Uterus (tissue), 2 donors: ENCODE measurements around the gene CCDC169.

Experiments
- POLR2A ChIP-seq, 2 donors: fragments of 450-650 bp; IDR thresholded peaks; one replicate each; pipeline ENCODE4 v1.6.1; 2016; ENCODE audit warnings: antibody characterized with exemption in 2 of 2, mild to moderate bottlenecking in 1 of 2, moderate library complexity in 1 of 2
- TF ChIP-seq, protein P1 (sequence below), 4 experiments: fragments of 200-600 bp in 2 of 4; fragments of 450-650 bp in 2 of 4; sonication (generic) in 2 of 4; IDR thresholded peaks; one replicate each; pipeline ENCODE4 v1.5.1; 2016 to 2019; ENCODE audit warnings: antibody characterized with exemption in 4 of 4, mild to moderate bottlenecking in 2 of 4, moderate library complexity in 1 of 4

DNA sequence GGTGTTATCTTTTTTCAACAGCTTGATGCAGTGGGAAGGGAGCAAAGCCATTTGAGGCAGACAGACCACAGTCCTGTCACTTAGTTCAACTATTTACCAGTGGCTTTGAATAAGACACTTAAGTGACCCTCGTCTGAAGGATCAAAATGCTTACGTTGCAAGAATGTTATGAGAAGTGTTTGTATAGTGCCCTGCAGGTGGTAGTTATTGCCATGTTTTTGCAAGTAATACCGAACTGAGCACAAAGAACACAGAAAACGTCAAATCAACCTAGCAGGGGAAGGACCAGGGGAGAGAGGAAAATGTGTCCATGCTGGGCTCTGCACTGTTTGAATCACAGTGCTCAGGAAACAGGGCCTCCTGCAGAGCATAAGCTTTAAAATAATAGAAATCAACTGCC is 86.0 kb downstream of the CCDC169 start:
- TF ChIP-seq, protein P1, sequence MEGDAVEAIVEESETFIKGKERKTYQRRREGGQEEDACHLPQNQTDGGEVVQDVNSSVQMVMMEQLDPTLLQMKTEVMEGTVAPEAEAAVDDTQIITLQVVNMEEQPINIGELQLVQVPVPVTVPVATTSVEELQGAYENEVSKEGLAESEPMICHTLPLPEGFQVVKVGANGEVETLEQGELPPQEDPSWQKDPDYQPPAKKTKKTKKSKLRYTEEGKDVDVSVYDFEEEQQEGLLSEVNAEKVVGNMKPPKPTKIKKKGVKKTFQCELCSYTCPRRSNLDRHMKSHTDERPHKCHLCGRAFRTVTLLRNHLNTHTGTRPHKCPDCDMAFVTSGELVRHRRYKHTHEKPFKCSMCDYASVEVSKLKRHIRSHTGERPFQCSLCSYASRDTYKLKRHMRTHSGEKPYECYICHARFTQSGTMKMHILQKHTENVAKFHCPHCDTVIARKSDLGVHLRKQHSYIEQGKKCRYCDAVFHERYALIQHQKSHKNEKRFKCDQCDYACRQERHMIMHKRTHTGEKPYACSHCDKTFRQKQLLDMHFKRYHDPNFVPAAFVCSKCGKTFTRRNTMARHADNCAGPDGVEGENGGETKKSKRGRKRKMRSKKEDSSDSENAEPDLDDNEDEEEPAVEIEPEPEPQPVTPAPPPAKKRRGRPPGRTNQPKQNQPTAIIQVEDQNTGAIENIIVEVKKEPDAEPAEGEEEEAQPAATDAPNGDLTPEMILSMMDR (IDR thresholded peaks at IDR 0.05): no peak
- no peak for TF ChIP-seq POLR2A (IDR thresholded peaks at IDR 0.05)
